Measurements from ENCODE around the gene C12orf43.

The C12orf43 gene

DNA sequence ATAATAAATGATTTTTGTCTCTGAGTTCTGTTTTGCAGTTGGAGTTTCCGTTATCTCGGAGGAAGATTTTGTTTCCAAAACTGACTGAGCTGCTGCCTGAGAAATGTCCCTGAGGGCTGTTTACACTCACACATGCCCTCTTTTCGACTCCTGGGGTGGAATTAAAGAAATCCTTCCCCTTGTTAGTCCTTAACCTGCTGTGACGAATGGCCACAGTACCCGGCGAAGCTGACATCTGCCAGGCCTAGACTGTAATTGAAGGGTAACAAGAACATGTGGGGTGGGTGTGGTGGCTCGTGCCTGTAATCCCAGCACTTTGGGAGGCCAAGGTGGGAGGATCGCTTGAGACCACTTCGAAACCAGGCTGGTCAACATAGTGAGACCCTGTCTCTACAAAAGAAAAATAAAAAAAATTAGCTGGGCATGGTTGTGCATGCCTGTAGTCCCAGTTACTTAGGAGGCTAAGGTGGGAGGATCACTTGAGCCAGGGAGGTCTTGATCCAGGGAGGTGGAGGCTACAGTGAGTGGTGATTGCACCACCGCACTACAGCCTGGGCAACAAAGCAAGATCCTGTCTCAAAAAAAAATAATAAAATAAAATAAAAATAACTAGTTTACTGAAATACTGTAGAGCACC, 14.4 kb upstream of the C12orf43 start:
- DNase-seq, result no peak

DNA sequence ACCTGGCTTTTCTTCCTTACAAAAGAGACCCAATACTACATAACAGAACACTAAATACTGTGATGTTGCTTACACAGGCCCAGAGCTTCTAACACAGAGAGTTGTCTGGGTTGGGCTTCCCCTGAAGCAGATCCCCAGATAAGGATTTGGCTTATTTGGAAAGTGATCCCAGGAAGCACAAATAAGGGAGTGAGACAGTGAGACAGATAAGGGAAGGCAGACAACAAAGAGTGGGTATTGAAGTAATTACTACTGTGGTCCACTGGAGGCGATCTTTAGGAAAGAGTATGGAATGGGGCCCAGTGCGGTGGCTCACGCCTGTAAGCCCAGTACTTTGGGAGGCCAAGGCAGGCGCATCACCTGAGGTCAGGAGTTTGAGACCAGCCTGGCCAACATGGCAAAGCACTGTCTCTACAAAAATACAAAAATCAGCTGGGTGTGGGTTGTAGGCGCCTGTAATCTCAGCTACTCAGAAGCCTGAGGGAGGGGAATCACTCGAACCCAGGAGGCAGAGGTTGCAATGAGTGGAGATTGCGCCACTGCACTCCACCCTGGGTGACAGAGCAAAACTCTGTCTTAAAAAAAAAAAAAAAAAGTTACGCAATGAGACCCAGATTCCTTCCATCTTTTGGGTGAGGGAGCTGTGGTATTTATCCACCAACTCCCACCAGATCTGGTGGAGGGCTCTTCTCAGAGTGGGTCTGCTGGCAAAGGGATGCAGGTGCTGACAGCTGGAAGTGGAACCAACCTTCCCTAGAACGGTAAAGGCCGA, 10.2 kb upstream of the C12orf43 start:
- no peak for DNase-seq

DNA sequence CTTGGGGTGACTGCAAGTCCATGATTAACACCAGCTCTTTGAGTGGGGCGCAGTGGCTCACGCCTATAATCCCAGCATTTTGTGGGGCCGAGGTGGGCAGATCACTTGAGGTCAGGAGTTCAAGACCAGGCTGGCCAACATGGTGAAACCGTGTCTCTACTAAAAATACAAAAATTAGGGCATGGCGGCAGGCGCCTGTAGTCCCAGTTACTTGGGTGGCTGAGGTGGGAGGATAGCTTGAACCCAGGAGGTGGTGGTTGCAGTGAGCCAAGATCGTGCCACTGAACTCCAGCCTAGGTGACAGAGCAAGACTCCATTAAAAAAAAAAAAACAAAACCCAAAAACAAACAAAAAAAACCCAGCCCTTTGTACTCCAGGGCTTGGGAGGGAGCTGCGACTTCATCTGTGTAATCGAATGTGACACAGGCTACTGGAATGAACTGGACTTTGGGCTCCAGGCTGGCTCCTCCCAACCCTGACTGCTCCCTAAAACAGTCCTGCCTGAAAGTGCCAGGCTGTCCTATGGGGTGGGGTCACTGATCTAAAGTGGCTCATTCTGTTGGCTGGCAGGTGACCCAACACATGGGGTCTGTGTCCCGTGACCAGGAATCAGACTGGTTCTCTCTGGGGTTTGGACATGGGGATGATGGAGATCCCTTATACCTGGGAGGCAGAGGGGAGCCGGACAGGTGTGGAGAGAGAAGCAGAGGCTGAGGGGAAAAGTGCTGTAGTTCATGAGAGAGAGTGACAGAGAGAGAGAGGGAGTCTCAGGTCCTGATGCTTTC, 9.3 kb upstream of the C12orf43 start:
- DNase-seq, result no peak

DNA sequence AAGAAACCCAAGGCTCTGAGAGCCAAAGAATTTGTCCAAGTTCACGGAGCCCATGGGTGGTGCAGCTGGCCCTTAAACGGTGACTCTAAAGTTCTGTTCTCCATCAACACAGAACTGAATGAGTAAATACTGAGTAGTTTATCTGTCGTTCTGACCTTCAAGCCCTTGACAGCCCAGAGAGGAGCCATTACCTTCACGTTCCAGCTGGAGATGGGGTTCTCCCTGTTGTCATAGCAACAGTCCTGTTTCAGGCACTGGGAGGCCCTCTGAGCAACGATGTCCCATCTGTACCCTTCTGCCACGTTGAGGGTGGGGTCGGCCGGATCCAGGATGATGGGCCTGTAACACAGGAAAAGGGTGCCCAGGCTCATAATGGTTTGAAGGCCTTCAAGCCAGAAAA, 7.5 kb upstream of the C12orf43 start:
- no peak for DNase-seq

- no peak for DNase-seq
Observed at GRCh38 chr12:121022713-121023112, 6.4 kb upstream of the C12orf43 start.

GRCh38 chr12:121021754-121022153, 5.5 kb upstream of the C12orf43 start:
- DNase-seq, result no peak

DNA sequence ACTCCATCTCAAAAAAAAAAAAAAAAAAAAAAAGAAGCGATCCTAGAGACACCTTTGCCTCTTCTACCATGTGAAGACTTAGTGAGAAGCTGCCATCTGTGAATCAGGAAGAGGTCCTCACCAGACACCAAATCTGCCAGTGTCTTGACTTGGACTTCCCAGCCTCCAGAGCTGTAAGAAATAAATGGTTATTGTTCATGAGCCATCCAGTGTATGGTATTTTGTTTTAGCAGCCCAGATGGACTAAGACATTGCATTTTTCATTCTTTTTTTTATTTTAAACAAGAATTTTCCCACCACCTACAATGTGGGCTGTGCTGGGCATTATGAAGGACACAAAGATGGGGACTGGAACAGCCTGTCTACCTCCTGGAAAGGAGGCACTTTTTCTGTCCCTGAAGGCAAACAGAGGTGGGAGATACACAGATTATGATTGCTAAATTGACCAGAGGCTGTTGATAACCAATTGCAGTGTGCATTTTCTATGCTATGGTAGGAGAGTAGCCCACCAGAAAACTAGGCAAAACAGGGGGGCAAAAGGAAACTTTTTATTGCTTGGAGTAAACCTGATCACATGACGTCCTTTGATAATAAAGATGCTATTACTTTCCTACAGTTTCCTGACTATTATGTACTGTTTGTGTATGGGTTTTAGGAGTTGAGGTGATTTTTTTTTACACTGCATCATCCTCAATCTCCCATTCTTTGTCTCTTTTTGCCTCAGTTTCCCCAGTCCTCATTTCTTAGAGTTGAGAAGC, 2.8 kb upstream of the C12orf43 start:
- no peak for DNase-seq

- no peak for DNase-seq
Observed at GRCh38 chr12:121017966-121018491, 1.7 kb upstream of the C12orf43 start.

GRCh38 chr12:121013715-121014114, 2.6 kb downstream of the C12orf43 start:
- DNase-seq, result no peak

- no peak for DNase-seq
Observed at GRCh38 chr12:121011820-121012219, 4.5 kb downstream of the C12orf43 start.

DNA sequence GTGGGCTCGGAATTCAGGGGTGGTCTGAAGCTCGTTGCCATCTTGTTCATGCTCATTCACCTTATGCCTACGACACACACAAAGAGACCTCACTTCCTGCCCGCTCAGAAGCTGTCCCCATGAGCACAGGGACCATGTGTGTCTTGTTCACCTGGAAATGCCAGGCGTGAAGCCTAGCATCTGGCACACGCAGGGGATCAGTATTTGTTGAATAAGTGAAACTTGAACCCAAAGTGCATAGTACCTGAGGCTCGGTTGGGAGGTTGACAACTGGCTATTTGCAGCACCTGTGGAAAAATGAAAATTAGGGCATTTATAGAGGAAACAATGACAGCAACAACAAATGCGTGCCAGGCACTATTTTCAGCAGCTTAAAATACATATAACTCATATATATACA, 5.4 kb downstream of the C12orf43 start:
- DNase-seq, result no peak

DNA sequence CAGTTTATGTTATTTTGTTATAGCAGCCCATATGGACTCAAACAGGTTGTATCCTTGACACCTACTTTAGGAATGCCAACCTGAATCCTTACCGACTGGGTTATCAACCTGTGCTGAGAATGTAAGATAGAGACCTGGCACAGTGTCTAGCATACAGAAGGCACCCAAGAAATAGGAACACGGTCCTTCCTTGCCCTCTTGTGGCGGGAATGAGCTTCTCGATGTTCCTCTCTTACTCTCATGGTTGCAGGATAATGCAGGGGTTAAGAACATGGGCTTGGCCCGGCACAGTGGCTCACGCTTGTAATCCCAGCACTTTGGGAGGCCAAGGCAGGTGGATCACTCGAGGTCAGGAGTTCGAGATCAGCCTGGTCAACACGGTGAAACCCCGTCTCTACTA, 6.5 kb downstream of the C12orf43 start:
- DNase-seq, result no peak

DNA sequence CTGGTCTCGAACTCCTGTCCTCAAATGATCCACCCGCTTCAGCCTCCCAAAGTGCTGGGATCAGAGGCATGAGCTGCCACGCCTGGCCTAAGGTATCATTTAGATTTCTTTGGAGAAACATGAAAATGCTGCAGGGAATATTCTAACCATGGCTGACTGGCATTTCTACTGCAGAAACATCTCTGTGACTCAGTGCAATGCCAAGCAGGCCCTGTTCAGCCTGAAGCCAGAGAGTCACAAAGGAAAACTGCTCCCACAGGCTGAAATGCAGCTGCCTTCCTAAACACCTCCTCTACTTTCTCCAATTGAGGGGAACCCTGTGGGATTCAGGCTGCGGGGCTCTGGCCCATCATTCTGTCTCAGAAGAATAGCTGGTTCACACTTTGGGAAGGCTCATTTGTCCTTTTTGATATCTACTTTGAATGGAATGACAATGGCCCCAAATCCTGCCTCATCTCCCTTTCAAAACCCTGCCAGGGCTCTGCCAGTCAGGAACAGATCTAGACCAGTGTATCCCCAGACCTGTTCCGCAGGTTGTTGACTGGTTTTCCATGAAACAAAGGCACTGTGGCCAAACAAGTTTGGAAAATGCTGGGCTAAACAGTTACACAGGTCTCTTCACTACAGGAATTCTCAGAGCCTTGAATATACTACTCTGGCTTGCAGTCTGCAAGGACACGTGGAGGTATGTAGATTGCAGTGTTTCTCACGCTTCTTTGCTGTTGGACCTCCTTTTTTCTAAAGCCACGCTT, 7.8 kb downstream of the C12orf43 start:
- no peak for DNase-seq

DNA sequence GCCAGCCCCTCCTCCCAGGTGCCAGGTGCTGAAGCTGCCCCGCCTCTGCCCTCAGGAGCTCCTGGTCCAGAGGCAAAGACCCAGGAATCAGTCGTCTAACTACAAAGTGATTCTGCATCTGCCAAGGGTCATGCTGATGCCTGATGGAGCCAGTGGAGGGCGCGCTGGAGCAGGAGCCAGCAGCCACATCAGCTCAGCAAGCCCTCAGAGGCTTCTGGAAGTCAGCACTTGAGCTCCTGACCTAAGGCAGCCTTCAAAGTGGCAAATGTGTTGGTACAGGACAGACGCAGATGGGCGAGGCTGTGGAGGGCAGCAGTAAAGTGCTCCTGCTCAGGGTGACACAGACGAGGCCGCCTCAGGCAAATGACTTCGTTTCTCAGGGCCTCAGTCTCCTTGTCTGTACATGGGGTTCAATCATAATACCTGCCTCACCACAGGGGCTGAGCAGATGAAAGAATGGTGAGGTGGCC, 10.9 kb downstream of the C12orf43 start:
- DNase-seq, result peak; percentile 23 to 31

DNA sequence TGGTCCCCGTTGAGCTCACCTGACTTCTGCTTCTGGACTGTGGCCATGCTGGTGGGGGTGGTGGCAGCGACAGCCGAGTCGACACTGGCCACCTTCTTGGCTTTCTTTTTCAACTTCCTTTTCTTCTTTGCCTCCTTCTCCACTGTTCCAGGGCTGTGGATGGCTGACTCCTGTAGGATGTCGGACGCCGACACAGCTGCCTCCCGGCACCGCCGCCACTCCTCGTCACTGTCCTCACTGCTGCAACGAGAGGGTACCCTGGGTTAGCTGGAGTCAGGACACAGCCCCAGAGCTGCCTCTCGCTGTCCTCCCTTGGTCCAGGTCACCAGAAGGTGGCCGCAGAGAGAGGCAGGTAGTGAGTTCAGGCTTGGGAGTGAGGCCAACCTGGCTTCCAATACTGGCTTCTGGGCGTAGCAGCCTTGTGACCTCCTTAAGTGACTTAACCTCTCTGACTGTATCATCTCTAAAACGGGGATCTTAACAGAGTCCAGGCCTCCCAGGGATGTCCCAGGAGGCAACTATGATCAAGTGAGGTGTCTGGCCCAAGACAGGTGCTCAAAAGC, 12.0 kb downstream of the C12orf43 start:
- no peak for DNase-seq

DNA sequence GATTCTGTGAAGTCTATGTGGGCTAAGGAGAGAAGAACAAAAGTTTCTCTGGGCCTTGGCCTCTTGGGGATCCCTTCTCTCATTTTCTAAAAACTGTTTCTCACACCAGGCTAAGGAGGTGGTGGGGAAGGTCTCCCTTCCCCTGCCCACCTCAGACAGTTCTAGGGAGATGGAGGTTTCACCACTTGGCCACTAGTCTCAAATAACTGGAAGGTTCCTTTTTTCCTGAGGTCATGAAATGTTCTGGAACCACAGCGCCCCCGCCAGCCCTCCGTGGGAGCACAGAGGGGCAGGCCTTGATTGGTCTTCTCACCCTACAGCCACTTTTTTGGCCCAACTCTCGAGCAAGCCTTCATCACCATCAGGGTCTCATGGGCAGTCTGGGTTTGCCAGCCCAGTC, 12.6 kb downstream of the C12orf43 start:
- DNase-seq, result no peak

GRCh38 chr12:121001841-121002483, 14.3 kb downstream of the C12orf43 start:
- DNase-seq, result no peak

DNA sequence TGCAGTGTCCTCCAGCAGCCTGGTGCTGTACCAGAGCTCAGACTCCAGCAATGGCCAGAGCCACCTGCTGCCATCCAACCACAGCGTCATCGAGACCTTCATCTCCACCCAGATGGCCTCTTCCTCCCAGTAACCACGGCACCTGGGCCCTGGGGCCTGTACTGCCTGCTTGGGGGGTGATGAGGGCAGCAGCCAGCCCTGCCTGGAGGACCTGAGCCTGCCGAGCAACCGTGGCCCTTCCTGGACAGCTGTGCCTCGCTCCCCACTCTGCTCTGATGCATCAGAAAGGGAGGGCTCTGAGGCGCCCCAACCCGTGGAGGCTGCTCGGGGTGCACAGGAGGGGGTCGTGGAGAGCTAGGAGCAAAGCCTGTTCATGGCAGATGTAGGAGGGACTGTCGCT, 15.2 kb downstream of the C12orf43 start:
- no peak for DNase-seq

DNA sequence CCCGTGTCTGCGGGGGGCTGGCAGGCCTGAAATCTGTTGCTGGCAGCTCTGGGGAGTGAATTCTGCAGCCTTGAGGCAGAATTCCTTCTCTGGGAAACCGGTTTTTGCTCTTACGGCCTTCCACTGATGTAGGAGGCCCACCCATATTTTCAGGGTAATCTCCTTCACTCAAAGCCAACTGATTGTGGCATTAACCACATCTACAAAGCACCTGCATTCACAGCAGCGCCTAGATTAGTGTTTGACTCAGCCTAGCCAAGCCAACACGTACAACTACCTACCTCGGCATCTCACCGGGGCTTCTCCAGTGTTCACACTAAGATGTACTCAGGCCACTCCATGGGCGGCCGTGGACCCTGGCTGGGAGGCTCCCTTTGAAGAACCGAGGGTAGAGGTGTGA, 15.8 kb downstream of the C12orf43 start:
- DNase-seq, result no peak

DNA sequence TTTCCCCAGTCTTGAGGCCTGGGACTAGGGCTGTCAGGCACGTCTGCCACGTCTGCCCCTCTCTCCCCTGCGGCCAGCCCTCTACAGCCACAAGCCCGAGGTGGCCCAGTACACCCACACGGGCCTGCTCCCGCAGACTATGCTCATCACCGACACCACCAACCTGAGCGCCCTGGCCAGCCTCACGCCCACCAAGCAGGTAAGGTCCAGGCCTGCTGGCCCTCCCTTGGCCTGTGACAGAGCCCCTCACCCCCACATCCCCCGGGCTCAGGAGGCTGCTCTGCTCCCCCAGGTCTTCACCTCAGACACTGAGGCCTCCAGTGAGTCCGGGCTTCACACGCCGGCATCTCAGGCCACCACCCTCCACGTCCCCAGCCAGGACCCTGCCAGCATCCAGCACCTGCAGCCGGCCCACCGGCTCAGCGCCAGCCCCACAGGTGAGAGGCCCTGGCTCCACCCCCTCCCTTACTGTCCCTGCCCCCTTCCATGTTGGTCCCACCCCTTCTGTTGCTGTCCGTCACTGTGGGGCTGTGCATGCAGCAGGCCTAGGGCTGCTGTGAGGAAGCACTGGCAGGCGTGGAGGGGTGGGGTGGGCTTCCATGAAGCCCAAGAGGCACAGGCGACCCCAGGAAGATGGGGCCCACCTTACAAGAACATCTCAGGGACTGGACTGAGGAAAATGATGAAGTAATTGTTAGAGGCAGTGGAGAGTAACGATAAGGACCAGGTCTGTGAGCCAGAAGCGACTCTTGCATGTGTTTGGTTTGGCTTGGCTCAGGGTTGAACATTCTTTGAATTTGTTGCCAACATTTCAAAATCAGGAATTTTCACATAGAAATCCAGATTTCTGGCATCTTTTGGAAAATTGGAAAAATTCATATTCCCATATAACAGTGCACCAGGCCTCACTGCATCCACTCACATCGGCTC, 16.8 kb downstream of the C12orf43 start:
- DNase-seq, result no peak

Data from activated CD4-positive, alpha-beta T cell treated with anti-CD3 and anti-CD28 coated beads, Interleukin-2, amount 50 U/mL, for 4 hours (primary cell).